ENCODE data around the gene GABRR3.

Gene GABRR3

DNA sequence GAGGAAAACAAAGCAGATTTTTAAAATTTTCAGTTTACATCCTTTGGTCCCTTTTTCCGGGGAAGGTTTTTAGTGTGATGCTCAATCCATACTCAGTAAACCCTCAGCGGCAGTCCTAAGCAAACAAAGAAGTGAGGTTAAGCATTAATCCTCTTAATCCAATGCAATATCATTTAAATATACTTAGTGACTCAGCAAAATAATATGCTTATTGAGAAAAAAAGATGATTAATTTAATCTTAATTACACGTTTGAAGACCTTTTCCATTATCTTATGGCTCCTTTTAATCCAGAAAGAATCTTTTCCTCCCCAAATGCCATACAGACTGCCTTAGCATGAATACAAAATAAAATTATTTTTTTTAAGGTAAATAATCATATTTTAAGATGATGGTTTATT is at the start of gene GABRR3:
TSS of gene GABRR3 (minus strand) at position 108 of the 400 bp plus-strand sequence. CDS start 328 bp downstream, outside the sequence.
- peak; percentile 25 for DNase-seq

DNA sequence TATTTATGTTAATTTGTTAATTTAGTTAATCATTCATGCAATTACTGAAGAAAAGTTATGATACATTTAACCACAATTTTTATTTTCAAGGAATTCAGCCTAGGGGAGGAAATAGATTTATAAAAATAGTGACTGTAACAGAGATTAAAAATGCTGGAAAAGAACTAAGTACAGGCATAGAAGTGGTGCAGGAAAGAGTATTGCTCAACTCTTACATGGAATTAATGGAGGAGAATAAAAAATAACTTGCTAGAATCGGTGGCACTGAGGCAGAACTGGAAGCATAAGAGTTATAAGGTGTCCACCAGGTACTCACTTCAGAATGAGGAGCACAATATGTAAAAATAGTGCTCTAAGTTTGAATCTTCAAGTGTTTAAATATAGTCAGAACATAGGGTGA is 38.4 kb upstream of the GABRR3 start:
- no peak for DNase-seq

DNA sequence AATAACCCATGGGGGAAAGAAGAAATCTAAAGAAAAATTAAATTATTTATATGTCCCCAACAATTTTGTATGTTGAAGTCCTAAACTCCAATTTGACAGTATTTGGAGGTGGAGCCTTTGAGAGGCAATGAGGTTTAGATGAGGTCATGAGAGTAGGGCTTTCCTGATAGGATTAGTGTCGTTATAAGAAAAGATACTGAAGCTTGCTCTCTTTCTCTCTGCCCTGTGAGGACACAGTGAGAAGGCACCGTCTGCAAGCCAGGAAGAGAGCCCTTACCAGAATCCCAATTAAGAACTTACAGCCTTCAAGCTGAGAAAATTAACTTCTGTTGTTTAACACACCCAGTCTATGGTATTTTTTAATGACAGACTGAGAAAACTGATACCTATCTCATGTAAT is 35.7 kb upstream of the GABRR3 start:
- peak; percentile 3 for DNase-seq

DNA sequence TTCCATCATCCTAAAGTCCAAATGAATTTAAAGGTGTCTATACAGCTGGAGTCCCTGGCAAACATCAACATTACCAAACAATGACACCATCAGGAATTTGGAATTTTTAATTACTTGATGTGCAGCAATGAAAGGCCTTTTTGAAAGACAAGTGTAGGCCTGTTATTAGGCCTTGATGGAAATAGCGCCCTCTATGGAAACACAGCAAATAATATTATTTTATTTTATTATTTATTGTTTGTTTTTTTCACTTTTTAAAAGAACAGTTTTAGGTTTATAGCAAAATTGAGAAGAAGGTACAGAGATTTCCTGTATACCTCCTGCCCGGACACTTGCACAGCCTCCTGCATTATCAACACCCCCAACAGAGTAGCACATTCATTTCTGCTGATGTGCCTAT is 33.7 kb upstream of the GABRR3 start:
- peak; percentile 22 for DNase-seq

DNA sequence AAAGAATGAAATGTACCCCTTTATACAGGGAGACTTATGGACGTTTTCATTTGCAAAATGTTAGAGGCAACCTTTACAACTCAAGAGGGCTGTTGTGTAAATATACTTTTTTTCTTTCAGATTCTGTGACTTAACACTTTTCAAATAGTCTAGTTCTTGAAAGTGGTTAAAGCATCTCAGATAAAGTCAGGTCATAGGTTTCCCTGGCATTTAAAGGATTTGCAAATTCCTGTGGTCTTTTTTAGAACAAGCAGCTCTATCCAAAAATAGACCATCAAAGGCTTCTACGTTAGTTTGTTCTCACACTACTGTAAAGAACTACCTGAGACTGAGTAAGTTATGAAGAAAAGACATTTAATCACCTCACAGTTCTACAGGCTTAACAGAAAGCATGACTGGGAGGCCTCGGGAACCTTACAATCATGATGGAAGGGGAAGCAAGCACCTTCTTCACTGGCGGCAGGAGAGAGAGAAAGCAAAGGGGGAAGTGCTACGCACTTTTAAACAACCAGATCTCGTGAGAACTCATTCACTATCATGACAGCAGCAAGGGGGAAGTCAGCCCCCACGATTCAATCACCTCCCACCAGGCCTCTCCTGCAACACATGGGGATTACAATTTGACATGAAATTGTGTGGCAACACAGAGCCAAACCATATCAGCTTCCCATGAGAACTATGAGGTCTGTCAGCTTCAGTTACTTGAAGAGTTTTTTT is 23.3 kb upstream of the GABRR3 start:
- DNase-seq = no peak

DNA sequence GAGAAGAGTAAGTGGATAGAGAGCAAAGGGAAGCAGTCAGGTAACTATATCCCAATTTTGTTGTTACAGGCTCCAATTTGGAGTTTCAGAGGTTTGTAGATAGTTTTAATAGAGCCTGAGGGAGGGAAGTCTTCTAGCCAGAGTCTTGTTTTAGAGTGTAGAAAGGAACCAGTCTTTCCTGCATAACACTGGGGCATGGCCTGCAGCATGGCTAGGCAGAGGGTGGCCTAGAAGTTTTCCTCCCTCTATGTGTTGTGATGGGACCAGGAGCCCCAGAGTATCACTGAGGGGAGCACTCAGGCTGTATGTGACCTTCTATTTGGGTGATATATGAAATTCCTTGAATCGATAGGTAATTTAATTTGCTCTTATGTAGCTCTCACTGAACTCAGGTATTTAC is 22.5 kb upstream of the GABRR3 start:
- no peak for DNase-seq

DNA sequence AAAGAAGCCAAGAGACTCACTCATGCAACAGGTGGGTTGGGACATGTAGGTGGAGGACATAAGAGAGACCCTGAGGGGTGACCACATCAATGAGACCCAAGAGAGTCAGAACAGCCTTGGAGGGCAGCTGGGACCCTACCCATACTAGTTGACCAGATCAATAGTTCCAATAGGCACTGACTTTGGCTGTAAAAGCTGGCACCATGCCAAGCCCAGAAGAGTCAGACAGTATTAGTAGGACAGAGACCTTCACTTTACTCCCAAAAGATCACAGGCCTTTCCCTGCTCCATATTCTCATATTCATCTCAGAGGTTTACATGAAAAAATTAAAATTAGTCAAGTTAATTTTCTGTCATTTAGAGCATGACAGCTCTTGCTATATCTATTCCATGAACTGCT is 20.9 kb upstream of the GABRR3 start:
- no peak for DNase-seq

DNA sequence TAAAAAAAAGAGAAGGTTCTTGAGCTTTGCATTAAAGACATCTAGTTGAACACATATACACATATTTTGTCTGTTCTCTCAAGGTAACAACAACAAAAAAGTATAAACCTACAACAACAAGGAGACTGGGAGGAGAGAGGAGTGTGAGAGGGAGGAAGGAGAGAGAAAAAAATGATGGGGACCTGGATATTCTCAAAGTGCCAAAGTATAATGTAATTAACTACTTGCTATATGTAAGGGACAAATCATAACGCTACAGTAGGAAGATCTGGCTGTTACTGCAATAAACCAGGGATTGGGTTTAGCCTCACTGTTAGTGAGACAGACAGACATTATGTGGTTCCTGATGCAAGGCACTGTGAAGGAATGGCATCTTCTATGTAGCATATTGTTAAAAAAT is 14.2 kb upstream of the GABRR3 start:
- DNase-seq = no peak

DNA sequence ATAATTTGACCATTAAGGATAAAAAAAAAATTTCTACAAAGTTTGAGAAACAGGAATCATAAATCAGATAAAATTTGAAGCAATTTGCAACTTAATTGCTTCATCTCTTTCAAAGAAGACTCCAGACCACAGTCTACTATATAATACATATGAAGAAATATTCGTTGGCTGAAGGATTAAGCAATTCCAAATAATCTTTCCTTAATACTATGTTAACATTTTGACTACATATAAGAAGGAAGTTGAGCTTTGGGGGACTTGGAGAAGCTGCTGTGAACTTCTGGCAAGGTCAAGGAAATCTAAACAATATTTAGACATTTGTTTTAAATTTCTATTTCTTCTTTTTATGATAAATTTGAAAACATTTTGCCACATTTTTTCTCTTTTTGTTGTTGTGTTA is 13.5 kb upstream of the GABRR3 start:
- no peak for DNase-seq

DNA sequence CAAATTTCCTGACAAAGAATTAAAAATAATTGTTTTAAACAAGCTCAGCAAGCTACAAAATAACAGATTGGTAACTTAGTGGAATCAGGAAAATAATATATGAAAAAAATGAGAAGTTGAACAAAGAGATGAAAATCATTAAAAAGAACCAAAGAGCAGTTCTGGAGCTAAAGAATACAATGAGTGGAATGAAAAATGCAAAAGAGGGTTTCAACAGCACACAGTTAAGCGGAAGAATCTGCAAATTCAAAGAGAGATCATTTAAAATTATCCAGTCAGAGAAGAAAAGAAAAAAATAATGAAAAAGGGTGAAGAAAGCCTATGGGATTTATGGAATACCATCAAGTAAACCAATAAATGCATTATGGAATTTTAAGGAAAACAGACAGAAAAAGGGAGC is 6.2 kb upstream of the GABRR3 start:
- no peak for DNase-seq

DNA sequence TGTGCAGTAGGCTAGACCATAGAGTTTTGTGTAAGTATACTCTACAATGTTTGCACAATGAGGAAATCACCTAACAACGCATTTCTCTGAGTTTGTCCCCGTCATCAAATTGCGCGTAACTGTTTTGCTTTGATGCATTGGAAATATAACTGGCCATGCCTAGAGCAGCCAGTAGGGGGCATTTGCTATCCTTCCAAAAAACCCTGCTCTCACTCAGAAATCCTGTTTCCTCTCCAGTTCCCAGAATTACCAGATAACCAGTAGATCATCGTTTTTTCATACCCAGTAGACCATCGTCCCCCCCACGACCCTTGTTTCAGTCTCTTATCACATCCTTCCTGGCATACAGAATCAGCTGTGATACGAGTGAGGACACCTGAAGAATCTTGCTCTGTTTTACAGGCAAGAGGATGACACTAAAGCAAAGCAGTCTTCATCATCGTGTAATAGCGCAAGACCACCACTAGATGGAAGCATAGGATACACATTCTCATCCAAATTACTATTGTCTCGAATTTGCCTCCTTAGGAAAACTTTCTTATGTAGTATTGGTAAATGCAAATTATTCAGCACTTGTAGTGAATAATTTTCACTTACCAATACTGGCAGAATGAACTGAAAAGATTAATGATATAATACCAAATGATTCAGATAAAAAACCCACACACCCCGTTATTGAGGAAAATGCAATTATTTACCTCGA is 4.4 kb upstream of the GABRR3 start:
- DNase-seq = peak; percentile 90

DNA sequence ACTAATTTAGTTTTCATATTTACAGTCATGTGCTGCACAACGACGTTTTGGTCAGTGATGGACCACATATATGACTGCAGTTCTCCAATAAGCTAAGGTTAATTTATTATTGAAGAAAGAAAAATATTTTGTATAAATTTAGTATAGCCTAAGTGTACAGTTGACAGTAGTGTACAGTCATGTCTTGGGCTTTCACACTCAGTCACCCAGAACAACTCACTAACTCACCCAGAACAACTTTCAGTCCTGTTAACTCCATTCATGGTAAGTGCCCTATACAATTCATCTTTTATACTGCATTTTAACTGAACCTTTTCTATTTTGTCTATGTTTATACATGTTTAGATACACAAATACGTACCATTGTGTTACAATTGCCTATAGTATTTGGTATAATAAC is 3.8 kb upstream of the GABRR3 start:
- DNase-seq = peak; percentile 53

DNA sequence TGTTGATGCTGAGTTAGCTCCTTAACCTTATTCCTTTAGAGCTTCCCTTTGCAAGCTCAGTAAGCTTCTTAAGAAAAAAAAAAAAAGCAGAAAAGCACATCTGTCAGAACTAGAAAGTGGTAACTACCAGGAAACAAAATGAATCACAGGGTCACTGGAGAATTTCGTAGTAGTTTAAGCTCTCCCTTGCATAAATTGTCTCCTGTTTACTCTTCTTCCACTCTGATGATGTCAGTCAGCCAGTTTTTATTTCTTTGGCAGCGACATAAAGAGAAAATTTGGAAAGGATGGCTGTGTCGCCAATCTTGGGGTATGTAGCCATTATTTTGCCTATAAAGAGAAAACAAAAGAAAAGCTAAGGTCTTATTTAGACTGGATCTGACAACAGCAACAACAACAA is 3.2 kb upstream of the GABRR3 start:
- no peak for DNase-seq

DNA sequence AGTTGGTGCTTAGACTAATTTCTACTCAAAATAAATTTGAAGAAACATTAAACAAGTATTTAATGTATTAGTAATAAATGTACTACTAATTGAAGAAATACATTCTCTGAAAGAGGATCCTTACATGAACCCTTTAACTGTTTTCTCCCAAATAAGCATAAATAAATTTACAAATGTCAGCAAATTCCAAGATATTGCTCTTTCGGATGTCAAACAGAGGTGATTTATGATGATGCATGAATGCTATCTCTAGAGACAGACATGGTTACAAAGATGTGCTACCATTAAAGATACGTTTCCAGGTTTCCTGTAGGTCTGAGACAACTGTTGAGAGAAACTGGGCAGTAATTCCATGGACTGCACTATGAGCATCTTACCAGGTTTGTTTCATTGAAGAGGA is 629 bp downstream of the GABRR3 start:
- DNase-seq = no peak

DNA sequence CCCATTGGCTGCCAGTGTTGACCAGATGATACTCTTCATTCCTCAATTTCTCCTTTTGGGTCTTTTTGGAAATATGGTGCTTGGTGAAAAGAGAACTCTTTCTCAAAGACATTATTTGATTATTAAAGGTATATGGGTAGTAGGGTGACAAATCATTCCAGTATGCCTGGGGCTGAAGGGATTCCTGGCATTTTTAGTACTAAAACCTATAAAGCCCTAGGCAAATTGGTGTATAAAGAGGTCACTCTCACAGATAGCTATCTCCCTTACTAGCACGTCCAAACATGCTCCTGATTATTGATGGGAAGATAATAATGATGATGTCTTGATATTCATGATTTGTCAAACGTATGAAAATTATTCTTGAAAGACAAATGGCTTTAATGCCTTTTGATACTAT is 1.1 kb downstream of the GABRR3 start:
- DNase-seq = no peak

DNA sequence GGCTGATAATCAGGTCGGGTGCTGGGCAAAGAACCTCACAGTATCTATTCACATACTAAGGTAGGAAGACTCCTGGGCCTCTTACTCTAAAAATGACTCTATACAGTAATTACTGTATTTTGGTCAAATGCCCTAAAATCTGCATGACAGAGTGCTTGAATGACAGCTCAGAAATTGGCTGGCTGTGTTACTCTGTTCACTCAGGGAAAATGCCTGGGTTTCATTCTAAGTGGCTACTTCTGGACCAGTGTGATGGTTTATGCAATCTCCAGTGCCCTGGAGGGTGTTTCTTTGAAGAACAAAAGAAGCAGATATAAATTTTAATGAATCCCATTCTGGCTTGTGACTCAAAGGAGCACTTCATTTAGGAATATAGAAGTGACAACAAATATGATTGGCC is 2.2 kb downstream of the GABRR3 start:
- no peak for DNase-seq

DNA sequence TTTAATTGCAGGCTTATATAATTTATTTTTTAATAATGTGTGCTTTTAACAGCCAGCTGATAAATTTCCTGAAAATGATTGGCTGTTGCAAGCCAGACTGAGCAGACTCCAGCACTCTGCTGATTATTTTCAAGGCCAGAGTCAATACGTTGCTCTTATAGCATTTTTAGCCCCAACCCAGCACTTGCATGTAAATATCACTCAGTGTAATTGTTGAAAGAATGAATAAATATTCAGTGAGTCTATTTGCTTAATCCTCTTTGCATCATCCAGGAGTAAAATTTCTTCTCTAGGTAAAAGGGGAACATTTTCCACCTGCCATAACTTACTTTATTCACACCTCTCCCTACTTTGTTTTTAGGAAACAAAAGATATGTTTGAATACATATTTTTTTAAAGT is 2.9 kb downstream of the GABRR3 start:
- DNase-seq = no peak

DNA sequence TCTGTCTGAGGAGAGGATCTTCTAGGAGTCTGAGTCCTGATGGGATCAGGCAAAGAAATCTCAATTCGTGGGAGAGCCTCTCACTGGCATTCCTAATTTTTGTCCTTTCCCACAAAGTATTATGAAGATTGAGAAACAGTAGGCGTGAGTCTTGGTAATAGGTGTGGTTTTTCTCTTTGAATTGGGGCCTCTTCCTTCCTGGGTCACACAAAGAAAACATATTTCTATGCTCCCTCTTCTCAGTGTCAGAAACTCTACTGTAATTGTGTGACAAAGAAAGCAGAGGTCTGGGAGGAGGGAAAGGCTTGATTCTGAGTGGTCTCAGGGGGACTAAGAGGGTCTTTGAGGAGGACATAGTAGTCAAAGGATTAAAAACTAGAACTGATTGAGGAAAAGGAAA is 6.0 kb downstream of the GABRR3 start:
- no peak for DNase-seq

DNA sequence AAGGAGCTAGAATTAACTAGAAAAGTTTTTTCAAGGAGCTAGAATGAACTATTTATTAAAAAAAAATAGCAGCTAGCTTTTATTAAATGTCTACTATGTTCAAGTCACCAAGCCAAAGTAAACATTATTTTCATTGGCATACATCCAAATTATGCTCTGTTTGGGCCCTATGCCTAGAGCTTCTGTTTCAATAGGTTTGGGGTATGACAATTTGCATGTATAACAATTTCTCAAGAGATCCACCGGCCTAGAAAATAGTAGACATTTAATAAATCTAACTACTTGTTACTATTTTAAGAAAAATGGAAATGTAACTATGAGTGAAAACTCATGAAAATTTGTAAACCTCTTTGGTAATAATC is 8.0 kb downstream of the GABRR3 start:
- DNase-seq = peak; percentile 41

DNA sequence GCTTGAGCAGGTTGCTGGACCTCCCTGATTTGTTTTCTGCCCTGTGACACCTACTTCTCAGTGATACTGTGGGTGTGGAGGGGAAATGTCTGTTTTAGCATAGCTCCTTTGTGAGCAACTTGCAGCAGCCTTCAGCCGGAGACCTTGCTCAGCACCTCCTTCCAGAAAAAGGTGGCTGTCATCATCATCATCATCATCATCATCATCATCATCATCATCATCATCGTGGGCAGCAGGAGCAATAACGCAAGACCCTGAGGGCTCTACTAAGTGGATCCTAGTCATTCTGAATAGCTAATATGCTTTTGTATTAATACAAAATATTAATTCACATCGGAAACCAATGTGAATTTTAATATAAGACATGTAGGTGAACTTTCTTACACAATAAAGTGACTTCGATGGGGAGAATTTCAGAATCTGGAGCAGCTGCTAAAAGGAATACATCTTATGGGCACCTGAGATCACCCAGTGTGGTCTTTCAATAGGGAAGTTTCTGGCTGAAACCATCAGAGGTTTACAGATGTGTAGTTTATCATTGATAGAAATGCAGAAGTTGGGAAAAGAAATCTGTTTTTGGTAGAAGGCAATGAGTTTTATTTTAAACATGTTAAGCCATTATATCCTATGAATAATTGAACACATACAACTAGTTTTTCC is 8.6 kb downstream of the GABRR3 start:
- no peak for DNase-seq

DNA sequence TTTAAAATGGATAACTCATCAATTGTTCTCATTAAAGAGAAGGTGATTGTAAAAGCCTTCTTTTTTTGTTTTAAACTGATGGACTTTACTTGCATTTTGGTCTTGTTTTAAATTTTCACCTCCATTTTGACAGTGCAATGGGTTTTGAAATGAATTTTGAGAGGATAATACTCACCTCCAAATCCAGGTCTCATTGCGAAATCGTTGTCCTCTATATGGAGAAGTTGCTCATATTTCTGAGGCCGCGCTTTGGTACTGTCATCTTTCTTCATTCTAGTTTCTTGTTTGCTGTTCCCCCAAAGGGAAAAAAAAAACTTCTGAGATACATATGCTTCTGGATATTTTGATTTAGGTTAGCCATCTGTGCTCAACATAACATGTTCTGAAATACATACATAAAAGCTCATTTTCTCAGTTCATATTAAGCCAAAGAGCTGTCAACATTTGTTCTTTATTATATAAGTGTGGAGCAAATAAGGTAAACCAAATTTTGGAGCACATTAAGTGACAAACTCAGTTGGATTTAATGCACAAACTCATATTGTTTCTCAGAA is 9.6 kb downstream of the GABRR3 start:
- no peak for DNase-seq

DNA sequence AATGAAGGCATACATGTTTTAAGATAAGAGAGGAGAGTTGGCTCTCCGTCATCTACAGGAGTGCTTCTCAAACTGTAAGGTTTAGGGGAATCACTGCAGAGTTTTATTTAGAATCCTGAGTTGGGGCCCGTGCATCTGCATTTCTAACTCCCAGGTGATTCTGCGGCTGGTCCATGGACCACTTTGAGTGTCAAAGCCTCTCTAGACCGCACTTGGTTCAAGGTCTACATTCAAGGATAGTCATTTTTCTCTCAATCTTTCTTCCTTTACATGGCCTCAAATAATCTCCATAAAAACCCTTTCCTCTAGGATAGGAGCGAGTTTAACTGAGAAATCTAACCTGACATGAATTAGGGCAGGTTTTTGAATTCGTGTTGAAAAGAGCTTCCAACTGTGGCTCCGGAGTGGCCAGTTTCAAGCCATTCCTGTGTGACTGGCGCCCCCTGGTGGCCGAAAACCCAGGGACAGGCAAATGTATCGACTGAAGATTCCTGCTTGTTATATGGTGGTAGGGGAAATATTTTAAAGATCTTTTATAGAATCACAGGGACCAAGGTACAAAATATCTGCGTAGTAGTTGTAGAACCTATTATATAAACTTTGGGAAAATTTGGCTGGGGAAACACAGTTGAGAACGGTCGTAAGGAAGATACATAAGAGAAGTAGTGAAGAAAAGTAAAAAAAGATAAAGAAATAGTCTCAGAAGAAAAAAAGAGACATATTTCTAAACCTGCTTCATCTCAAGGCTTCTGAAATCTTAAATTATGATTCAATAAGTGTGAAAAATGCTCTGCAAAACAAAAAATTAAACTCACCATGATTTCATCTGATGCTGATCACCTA is 11.9 kb downstream of the GABRR3 start:
- DNase-seq = peak; percentile 80
